GM12878 (cell line): ENCODE data around the gene SLC43A3. TPM values are rescaled to one million over a fixed set of nuclear protein-coding genes. Genes with fewer than 3 reads are reported as not detected.

ENCODE experiments used
- BACH1 ChIP-seq: fragments of 450-650 bp; IDR thresholded peaks from 2 replicates; pipeline ENCODE4 v1.6.1; 2017; ENCODE audit warnings: mild to moderate bottlenecking, borderline replicate concordance
- CEBPB ChIP-seq, 2 experiments: fragments of 150-350 bp in 1 of 2; IDR thresholded peaks; 2 replicates each; pipeline ENCODE4 v1.6.1; 2012 to 2014; ENCODE audit warnings: low read depth in 2 of 2, low read length in 2 of 2, borderline replicate concordance in 1 of 2, inconsistent platforms in 1 of 2
- CHD1 ChIP-seq: IDR thresholded peaks from 2 replicates; pipeline ENCODE4 v1.6.1; 2012; ENCODE audit warnings: low read depth, low read length, improper control_type of control experiment
- EP300 ChIP-seq, 2 experiments: fragments of 150-350 bp in 1 of 2; IDR thresholded peaks; 2 replicates each; pipeline ENCODE4 v1.6.1; 2011 to 2012; ENCODE audit warnings: low read depth in 2 of 2, low read length in 2 of 2, borderline replicate concordance in 1 of 2, improper control_type of control experiment in 1 of 2, inconsistent platforms in 1 of 2; ENCODE audit not compliant: control insufficient read depth in 1 of 2
- GATAD2B ChIP-seq: fragments of 450-650 bp; conservative IDR thresholded peaks from 2 replicates; pipeline ENCODE4 v1.6.1; 2017; ENCODE audit warnings: low read depth, mild to moderate bottlenecking, moderate library complexity
- JUND ChIP-seq: IDR thresholded peaks from 2 replicates; pipeline ENCODE4 v1.6.1; 2012; ENCODE audit warnings: low read depth, mild to moderate bottlenecking, low read length, improper control_type of control experiment, moderate library complexity
- MEF2B ChIP-seq: fragments of 450-650 bp; IDR thresholded peaks from 2 replicates; pipeline ENCODE4 v1.6.1; 2018; ENCODE audit warnings: mild to moderate bottlenecking, moderate library complexity; ENCODE audit not compliant: partially characterized antibody, poor library complexity, severe bottlenecking
- NFYB ChIP-seq: IDR thresholded peaks from 2 replicates; pipeline ENCODE4 v1.6.1; 2011; ENCODE audit warnings: low read depth, mild to moderate bottlenecking, low read length, improper control_type of control experiment, moderate library complexity; ENCODE audit not compliant: insufficient read depth
- PML ChIP-seq: IDR thresholded peaks from 2 replicates; pipeline ENCODE4 v1.6.1; 2012; ENCODE audit warnings: low read length, inconsistent platforms
- POLR2AphosphoS5 ChIP-seq: IDR thresholded peaks from 2 replicates; pipeline ENCODE4 v1.6.1; 2011; ENCODE audit warnings: mild to moderate bottlenecking, low read length, inconsistent platforms
- SMAD1 ChIP-seq: fragments of 450-650 bp; IDR thresholded peaks from 2 replicates; pipeline ENCODE4 v1.6.1; 2018; ENCODE audit warnings: mild to moderate bottlenecking, low read depth; ENCODE audit not compliant: partially characterized antibody
- SMAD5 ChIP-seq: IDR thresholded peaks from 2 replicates; pipeline ENCODE4 v1.6.1; 2016; ENCODE audit warnings: antibody characterized with exemption, low read depth
- YBX1 ChIP-seq: fragments of 450-650 bp; IDR thresholded peaks from 2 replicates; pipeline ENCODE4 v1.6.1; 2016; ENCODE audit warnings: antibody characterized with exemption
- polyA plus RNA-seq, 11 experiments: library from polyadenylated mRNA; depleted of rRNA in 4 of 11; unstranded in 6 of 11; stranded (reverse) in 5 of 11; fragments of >200 nt; fragmentation: Nextera tagmentation in 4 of 11; fragmentation: Illumina TruSeq in 1 of 11; extraction: Ambion mirVana in 4 of 11; extraction: Trizol in 1 of 11; gene quantifications; 1 replicate in 1 of 11; 2 replicates in 10 of 11; pipeline versions ENCODE4 v1.2.1 to v1.2.3, GENCODE V29; 2011 to 2016; ENCODE audit warnings: inconsistent platforms in 2 of 11, missing spikeins in 2 of 11, low read depth in 1 of 11
- total RNA-seq, 4 experiments: library from RNA; depleted of rRNA in 3 of 4; stranded (reverse); fragments of >200 nt in 3 of 4; fragmentation: Illumina TruSeq in 1 of 4; extraction: Trizol in 1 of 4; gene quantifications; 2 replicates each; pipeline versions ENCODE4 v1.2.1 to v1.2.3, GENCODE V29; 2013 to 2021
- TF ChIP-seq, protein P1 (sequence below): fragments of 450-650 bp; formaldehyde crosslinking; IDR thresholded peaks from 2 replicates; pipeline ENCODE4 v1.4.0; 2022; ENCODE audit warnings: mild to moderate bottlenecking, moderate library complexity
- TF ChIP-seq, protein P2 (sequence below): fragments of 450-650 bp; IDR thresholded peaks from 2 replicates; pipeline ENCODE4 v1.6.1; 2016; ENCODE audit warnings: mild to moderate bottlenecking
- TF ChIP-seq, protein P3 (sequence below): IDR thresholded peaks from 2 replicates; pipeline ENCODE4 v1.6.1; 2011; ENCODE audit warnings: borderline replicate concordance, low read depth, mild to moderate bottlenecking, moderate library complexity, low read length; ENCODE audit not compliant: insufficient read depth, poor library complexity, severe bottlenecking
- TF ChIP-seq, protein P4 (sequence below): fragments of 450-650 bp; IDR thresholded peaks from 2 replicates; pipeline ENCODE4 v1.6.1; 2017; ENCODE audit warnings: mild to moderate bottlenecking
- TF ChIP-seq, protein P5 (sequence below): IDR thresholded peaks from 2 replicates; pipeline ENCODE4 v1.6.1; 2011; ENCODE audit warnings: mild to moderate bottlenecking, low read depth, low read length, moderate library complexity; ENCODE audit not compliant: insufficient replicate concordance

The SLC43A3 gene
- total and polyA plus RNA-seq, 10 of the 15 experiments (the other 5 are each of a cell fraction or from before 2014, with no cell fraction given), result 37.5 to 237 (median 132) TPM

DNA sequence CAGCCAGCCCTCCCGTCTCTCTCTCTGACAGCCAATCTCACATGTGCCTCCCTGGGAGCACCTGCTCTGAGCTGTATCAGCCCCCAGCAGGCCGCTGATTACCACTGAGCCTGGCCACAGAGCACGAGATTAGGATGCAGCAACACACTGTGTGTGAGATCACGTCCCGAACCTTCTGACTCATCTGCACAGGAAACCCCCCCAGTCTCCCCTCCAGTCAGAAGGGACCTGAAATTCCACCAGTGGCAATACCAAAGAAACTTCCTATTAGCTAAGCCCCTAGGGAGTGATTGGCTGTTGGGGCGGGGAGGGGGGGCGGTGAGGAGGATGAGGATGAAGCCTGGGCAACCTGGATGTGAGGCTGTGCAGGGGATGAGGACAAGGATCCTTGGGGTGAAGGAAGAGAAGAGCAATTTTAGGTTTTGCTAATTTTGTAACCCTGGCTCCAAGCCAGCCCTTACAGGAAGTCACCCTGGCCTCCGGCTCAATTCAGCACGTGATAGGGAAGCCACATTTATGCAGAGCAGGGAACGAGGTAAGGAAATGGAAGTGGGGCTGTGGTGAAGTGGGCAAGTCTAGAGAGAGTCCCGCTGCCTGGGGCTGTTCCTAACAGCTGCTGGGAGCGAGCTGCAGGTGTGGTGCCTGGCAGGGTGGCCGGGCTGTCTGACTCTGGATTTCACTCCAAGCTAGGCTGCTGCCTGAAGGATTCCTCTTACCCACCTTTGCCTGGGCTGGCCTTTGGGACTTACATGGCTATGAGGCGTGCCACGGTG is 1.9 kb downstream of the SLC43A3 start (continued):
- TF ChIP-seq, protein P1, sequence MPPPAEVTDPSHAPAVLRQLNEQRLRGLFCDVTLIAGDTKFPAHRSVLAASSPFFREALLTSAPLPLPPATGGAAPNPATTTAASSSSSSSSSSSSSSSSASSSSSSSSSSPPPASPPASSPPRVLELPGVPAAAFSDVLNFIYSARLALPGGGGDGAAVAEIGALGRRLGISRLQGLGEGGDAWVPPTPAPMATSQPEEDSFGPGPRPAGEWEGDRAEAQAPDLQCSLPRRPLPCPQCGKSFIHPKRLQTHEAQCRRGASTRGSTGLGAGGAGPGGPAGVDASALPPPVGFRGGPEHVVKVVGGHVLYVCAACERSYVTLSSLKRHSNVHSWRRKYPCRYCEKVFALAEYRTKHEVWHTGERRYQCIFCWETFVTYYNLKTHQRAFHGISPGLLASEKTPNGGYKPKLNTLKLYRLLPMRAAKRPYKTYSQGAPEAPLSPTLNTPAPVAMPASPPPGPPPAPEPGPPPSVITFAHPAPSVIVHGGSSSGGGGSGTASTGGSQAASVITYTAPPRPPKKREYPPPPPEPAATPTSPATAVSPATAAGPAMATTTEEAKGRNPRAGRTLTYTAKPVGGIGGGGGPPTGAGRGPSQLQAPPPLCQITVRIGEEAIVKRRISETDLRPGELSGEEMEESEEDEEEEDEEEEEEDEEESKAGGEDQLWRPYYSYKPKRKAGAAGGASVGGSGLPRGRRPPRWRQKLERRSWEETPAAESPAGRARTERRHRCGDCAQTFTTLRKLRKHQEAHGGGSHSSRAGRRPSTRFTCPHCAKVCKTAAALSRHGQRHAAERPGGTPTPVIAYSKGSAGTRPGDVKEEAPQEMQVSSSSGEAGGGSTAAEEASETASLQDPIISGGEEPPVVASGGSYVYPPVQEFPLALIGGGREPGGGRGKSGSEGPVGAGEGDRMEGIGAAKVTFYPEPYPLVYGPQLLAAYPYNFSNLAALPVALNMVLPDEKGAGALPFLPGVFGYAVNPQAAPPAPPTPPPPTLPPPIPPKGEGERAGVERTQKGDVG (CRISPR knock-in tag), result no peak
- TF ChIP-seq POLR2AphosphoS5 (peak; percentile 81), CEBPB (IDR thresholded peaks at IDR 0.05; ENCODE audit: borderline replicate concordance in 1 of 2, low read depth in 2 of 2, low read length in 2 of 2) (no peak; a peak in 1 of 4 replicates), MEF2B (peak; percentile 97), GATAD2B (peak; percentile 51; the same call in 1 of the 2 replicates), SMAD1 (peak; percentile 93), SMAD5 (peak; percentile 48; the same call in 1 of the 2 replicates), PML (peak; percentile 94), CHD1 (0 out of 2 replicates have a peak, but pooled peaks have one; percentile 18), BACH1 (peak; percentile 86), YBX1 (no peak), NFYB (peak; percentile 75; the same call in 1 of the 2 replicates), EP300 (IDR thresholded peaks at IDR 0.05; ENCODE audit: borderline replicate concordance in 1 of 2, control insufficient read depth in 1 of 2, low read depth in 2 of 2, low read length in 2 of 2) (peak; percentile 88 to 94), JUND (peak; percentile 85)
- TF ChIP-seq, protein P2, sequence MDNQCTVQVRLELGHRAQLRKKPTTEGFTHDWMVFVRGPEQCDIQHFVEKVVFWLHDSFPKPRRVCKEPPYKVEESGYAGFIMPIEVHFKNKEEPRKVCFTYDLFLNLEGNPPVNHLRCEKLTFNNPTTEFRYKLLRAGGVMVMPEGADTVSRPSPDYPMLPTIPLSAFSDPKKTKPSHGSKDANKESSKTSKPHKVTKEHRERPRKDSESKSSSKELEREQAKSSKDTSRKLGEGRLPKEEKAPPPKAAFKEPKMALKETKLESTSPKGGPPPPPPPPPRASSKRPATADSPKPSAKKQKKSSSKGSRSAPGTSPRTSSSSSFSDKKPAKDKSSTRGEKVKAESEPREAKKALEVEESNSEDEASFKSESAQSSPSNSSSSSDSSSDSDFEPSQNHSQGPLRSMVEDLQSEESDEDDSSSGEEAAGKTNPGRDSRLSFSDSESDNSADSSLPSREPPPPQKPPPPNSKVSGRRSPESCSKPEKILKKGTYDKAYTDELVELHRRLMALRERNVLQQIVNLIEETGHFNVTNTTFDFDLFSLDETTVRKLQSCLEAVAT, result peak; percentile 43
- TF ChIP-seq, protein P3, sequence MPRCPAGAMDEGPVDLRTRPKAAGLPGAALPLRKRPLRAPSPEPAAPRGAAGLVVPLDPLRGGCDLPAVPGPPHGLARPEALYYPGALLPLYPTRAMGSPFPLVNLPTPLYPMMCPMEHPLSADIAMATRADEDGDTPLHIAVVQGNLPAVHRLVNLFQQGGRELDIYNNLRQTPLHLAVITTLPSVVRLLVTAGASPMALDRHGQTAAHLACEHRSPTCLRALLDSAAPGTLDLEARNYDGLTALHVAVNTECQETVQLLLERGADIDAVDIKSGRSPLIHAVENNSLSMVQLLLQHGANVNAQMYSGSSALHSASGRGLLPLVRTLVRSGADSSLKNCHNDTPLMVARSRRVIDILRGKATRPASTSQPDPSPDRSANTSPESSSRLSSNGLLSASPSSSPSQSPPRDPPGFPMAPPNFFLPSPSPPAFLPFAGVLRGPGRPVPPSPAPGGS, result peak; percentile 97
- TF ChIP-seq, protein P4, sequence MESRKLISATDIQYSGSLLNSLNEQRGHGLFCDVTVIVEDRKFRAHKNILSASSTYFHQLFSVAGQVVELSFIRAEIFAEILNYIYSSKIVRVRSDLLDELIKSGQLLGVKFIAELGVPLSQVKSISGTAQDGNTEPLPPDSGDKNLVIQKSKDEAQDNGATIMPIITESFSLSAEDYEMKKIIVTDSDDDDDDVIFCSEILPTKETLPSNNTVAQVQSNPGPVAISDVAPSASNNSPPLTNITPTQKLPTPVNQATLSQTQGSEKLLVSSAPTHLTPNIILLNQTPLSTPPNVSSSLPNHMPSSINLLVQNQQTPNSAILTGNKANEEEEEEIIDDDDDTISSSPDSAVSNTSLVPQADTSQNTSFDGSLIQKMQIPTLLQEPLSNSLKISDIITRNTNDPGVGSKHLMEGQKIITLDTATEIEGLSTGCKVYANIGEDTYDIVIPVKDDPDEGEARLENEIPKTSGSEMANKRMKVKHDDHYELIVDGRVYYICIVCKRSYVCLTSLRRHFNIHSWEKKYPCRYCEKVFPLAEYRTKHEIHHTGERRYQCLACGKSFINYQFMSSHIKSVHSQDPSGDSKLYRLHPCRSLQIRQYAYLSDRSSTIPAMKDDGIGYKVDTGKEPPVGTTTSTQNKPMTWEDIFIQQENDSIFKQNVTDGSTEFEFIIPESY, result no peak
- TF ChIP-seq, protein P5, sequence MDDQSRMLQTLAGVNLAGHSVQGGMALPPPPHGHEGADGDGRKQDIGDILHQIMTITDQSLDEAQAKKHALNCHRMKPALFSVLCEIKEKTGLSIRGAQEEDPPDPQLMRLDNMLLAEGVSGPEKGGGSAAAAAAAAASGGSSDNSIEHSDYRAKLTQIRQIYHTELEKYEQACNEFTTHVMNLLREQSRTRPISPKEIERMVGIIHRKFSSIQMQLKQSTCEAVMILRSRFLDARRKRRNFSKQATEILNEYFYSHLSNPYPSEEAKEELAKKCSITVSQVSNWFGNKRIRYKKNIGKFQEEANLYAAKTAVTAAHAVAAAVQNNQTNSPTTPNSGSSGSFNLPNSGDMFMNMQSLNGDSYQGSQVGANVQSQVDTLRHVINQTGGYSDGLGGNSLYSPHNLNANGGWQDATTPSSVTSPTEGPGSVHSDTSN, result peak; percentile 60
